Retina (tissue), 1 donor: ENCODE results near the gene OSBP.

Experiments used
- DNase-seq: peaks from one replicate; pipeline ENCODE4 v3.0.0-alpha.2; 2016

Gene OSBP

GRCh38 chr11:59607703-59608454, 7.7 kb downstream of the OSBP start:
- no peak for DNase-seq

- no peak for DNase-seq
Observed at GRCh38 chr11:59602432-59602831, 13.1 kb downstream of the OSBP start.

GRCh38 chr11:59601788-59602187, 13.8 kb downstream of the OSBP start:
- DNase-seq: no peak

- DNase-seq: no peak
Observed at GRCh38 chr11:59600636-59601035, 14.9 kb downstream of the OSBP start.

- DNase-seq: no peak
Observed at GRCh38 chr11:59600234-59600633, 15.3 kb downstream of the OSBP start.

GRCh38 chr11:59598961-59599360, 16.6 kb downstream of the OSBP start:
- no peak for DNase-seq

GRCh38 chr11:59584294-59584693, 31.3 kb downstream of the OSBP start:
- DNase-seq: no peak

- DNase-seq: no peak
Observed at GRCh38 chr11:59582006-59582405, 33.6 kb downstream of the OSBP start.

GRCh38 chr11:59578369-59578768, 37.2 kb downstream of the OSBP start:
- no peak for DNase-seq

GRCh38 chr11:59575505-59575904, 40.1 kb downstream of the OSBP start:
- DNase-seq: no peak

GRCh38 chr11:59574932-59575502, 40.6 kb downstream of the OSBP start:
- no peak for DNase-seq

- no peak for DNase-seq
Observed at GRCh38 chr11:59574467-59574866, 41.1 kb downstream of the OSBP start.

- no peak for DNase-seq
Observed at GRCh38 chr11:59573216-59573615, 42.4 kb downstream of the OSBP start.

- DNase-seq: no peak
Observed at GRCh38 chr11:59572091-59572490, 43.5 kb downstream of the OSBP start.

- DNase-seq: no peak
Observed at GRCh38 chr11:59562292-59562691, 53.3 kb downstream of the OSBP start.

- DNase-seq: peak; percentile 87
Observed at GRCh38 chr11:59560702-59561473, 54.7 kb downstream of the OSBP start.

GRCh38 chr11:59560290-59560701, 55.3 kb downstream of the OSBP start:
- peak; percentile 89 for DNase-seq

GRCh38 chr11:59559886-59560285, 55.7 kb downstream of the OSBP start:
- no peak for DNase-seq

- DNase-seq: no peak
Observed at GRCh38 chr11:59558270-59558643, 57.3 kb downstream of the OSBP start.

- DNase-seq: no peak
Observed at GRCh38 chr11:59556917-59557348, 58.6 kb downstream of the OSBP start.

GRCh38 chr11:59556115-59556916, 59.3 kb downstream of the OSBP start:
- DNase-seq: peak; percentile 88

- DNase-seq: no peak
Observed at GRCh38 chr11:59555601-59556114, 59.9 kb downstream of the OSBP start.

GRCh38 chr11:59553323-59553722, 62.3 kb downstream of the OSBP start:
- no peak for DNase-seq
